SK-N-MC (cell line): ENCODE measurements around the gene METTL22.

Experiments
- EZH2 ChIP-seq: fragments of 200-600 bp; sonication (generic); IDR thresholded peaks from one replicate; pipeline ENCODE4 v1.6.1; 2017; ENCODE audit warnings: antibody characterized with exemption
- POLR2AphosphoS5 ChIP-seq: IDR thresholded peaks from 2 replicates; pipeline ENCODE4 v1.6.1; 2012; ENCODE audit warnings: mild to moderate bottlenecking, low read depth, low read length, borderline replicate concordance

- TF ChIP-seq EZH2 (no peak), POLR2AphosphoS5 (no peak)
Measured at GRCh38 chr16:8590811-8591210, 30.7 kb upstream of the METTL22 start.
